PC-9 (cell line): ENCODE data around the gene DNMT3A. TPM values are rescaled to one million over a fixed set of nuclear protein-coding genes. Genes with fewer than 3 reads are reported as not detected.

Experiments used
- BruUV-seq: library from RNA; stranded (reverse); fragments of 400-500 nt; replicated peaks from 2 replicates; lab custom pipeline; 2021; lab: Mats Ljungman, UMichigan
- CTCF ChIA-PET: fragments of 300-600 bp; sonication (Branson Sonifier 250); formaldehyde crosslinking; loops from one replicate; lab custom pipeline; 2022; ENCODE audit warnings: antibody characterized with exemption; lab: Charles Lee
- POLR2A ChIA-PET: fragments of 300-600 bp; sonication (Branson Sonifier 250); formaldehyde crosslinking; loops from one replicate; lab custom pipeline; 2022; ENCODE audit warnings: antibody characterized with exemption; ENCODE audit not compliant: unreplicated experiment; lab: Charles Lee
- DNase-seq, 2 experiments: peaks; one replicate each; pipeline versions ENCODE4 v3.0.0 to v3.0.0-alpha.2; 2015 to 2022; ENCODE audit warnings: mixed read lengths in 1 of 2
- H2AFZ ChIP-seq: fragments of 200-600 bp; sonication (generic); 2 replicates; pipeline ENCODE4 v1.8.1; 2017; ENCODE audit warnings: antibody characterized with exemption
- H3F3A ChIP-seq: fragments of 200-600 bp; sonication (generic); 2 replicates; pipeline ENCODE4 v1.8.1; 2017; ENCODE audit warnings: antibody characterized with exemption, mild to moderate bottlenecking, low read depth; ENCODE audit not compliant: insufficient read depth
- H3K27ac ChIP-seq: fragments of 200-600 bp; sonication (generic); 2 replicates; pipeline ENCODE4 v1.6.1; 2016; ENCODE audit warnings: mixed run types
- H3K27me3 ChIP-seq: fragments of 200-600 bp; sonication (generic); 2 replicates; pipeline ENCODE4 v1.6.1; 2016; ENCODE audit warnings: low read depth, mixed run types; ENCODE audit not compliant: insufficient read depth
- H3K36me3 ChIP-seq: fragments of 200-600 bp; sonication (generic); 2 replicates; pipeline ENCODE4 v1.6.1; 2016; ENCODE audit warnings: low read depth, mixed run types
- H3K4me1 ChIP-seq: fragments of 200-600 bp; sonication (generic); replicated peaks from 2 replicates; pipeline ENCODE4 v1.6.1; 2016; ENCODE audit warnings: mixed run types; ENCODE audit not compliant: insufficient read depth
- H3K4me2 ChIP-seq: fragments of 200-600 bp; sonication (generic); 2 replicates; pipeline ENCODE4 v1.6.1; 2017; ENCODE audit warnings: mixed run types
- H3K4me3 ChIP-seq: fragments of 200-600 bp; sonication (generic); 2 replicates; pipeline ENCODE4 v1.6.1; 2016; ENCODE audit warnings: mixed run types
- H3K79me2 ChIP-seq: fragments of 200-600 bp; sonication (generic); 2 replicates; pipeline ENCODE4 v1.6.1; 2017; ENCODE audit warnings: low read depth, mixed run types
- H3K9me2 ChIP-seq: fragments of 200-600 bp; sonication (generic); 2 replicates; pipeline ENCODE4 v1.8.1; 2017; ENCODE audit warnings: mild to moderate bottlenecking; ENCODE audit not compliant: insufficient read depth
- H3K9me3 ChIP-seq: fragments of 200-600 bp; sonication (generic); 2 replicates; pipeline ENCODE4 v1.8.1; 2016; ENCODE audit warnings: low read depth; ENCODE audit not compliant: insufficient read depth
- H4K20me1 ChIP-seq: fragments of 200-600 bp; sonication (generic); 2 replicates; pipeline ENCODE4 v1.8.1; 2017; ENCODE audit not compliant: insufficient read depth
- EZH2 ChIP-seq: fragments of 200-600 bp; sonication (generic); IDR thresholded peaks from 2 replicates; pipeline ENCODE4 v1.8.0; 2017; ENCODE audit warnings: antibody characterized with exemption, low read depth
- intact Hi-C: fragments of 100-400 bp; cut with micrococcal nuclease; formaldehyde crosslinking; loops from one replicate; pipeline ENCODE4 v1.10.0; 2022; ENCODE audit not compliant: unreplicated experiment
- total RNA-seq: library from RNA; stranded (reverse); gene quantifications from 2 replicates; pipeline ENCODE4 v1.2.3, GENCODE V29; 2021
- TF ChIP-seq, protein P1 (sequence below): fragments of 200-600 bp; sonication (generic); conservative IDR thresholded peaks from 2 replicates; pipeline ENCODE4 v1.6.1; 2017; ENCODE audit warnings: mixed run types, antibody characterized with exemption, mild to moderate bottlenecking, moderate library complexity

DNMT3A gene
- total RNA-seq, 1 experiment from 2014 or later: 38.9 TPM

DNA sequence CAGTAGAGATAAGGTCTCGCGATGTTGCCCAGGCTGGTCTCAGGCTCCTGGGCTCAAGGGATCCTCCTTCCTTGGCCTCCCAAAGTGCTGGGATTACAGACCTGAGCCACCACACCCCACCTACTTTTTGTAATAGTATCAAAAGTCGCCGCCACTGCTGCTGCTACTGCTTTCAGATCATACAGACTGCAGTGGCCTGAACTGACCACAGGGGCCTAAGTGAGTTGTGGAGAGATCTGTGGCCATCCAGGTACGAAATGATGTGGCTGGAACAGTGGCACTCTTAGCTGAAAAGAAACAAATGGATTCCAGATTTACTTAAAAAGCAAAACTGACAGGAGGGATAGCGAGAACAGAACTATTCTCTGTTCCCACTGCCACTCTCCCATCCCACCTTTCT is 140.5 kb downstream of the DNMT3A start:
- no peak overlapping the region for H3K4me3 ChIP-seq
- intact Hi-C loops: no loop called here
- H3K27ac ChIP-seq: no peak overlapping the region
- ChIA-PET POLR2A (interaction anchor here (0.6 kb wide), 1 partner anchor 1377 kb away, joined by 8 read pairs; no protein-coding TSS in a partner anchor), CTCF (no interaction called here)
- no peaks in the 10 kb centered on the region for H3K9me3 ChIP-seq
- no peaks in the 10 kb centered on the region for H3K4me1 ChIP-seq
- no peaks in the 10 kb centered on the region for H3K36me3 ChIP-seq
- no peaks in the 10 kb centered on the region for H4K20me1 ChIP-seq
- no peak overlapping the region for H2AFZ ChIP-seq
- no peaks in the 10 kb centered on the region for H3F3A ChIP-seq
- no peak overlapping the region for H3K4me2 ChIP-seq
- no peak for DNase-seq
- H3K9me2 ChIP-seq: no peaks in the 10 kb centered on the region
- TF ChIP-seq EZH2: no peak
- TF ChIP-seq, protein P1, sequence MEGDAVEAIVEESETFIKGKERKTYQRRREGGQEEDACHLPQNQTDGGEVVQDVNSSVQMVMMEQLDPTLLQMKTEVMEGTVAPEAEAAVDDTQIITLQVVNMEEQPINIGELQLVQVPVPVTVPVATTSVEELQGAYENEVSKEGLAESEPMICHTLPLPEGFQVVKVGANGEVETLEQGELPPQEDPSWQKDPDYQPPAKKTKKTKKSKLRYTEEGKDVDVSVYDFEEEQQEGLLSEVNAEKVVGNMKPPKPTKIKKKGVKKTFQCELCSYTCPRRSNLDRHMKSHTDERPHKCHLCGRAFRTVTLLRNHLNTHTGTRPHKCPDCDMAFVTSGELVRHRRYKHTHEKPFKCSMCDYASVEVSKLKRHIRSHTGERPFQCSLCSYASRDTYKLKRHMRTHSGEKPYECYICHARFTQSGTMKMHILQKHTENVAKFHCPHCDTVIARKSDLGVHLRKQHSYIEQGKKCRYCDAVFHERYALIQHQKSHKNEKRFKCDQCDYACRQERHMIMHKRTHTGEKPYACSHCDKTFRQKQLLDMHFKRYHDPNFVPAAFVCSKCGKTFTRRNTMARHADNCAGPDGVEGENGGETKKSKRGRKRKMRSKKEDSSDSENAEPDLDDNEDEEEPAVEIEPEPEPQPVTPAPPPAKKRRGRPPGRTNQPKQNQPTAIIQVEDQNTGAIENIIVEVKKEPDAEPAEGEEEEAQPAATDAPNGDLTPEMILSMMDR: peak; percentile 46
- BruUV-seq: no TSS peak
- H3K27me3 ChIP-seq: no peaks in the 10 kb centered on the region
- H3K79me2 ChIP-seq: no peaks in the 10 kb centered on the region

DNA sequence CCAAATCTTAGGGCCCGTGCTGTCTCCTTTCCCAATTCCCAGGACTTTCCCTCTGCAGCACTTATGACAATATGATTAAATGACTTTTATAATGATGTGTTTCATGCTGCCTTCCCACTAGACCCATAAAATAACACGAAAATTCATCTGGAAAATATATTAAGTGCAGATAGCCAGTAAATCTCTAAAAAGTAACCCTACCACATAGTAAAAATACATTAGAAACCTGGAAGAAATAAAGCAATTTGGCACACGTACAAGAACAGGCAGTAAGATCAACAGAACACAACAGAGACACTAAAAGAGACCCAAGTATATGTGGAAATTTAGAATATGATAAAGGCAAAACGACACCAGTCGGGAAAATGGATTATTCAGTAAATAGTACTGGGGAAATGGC is 143.1 kb downstream of the DNMT3A start:
- H3K4me3 ChIP-seq: no peak overlapping the region
- ChIA-PET CTCF (no interaction called here), POLR2A (no interaction called here)
- BruUV-seq: no TSS peak
- no peaks in the 10 kb centered on the region for H3K4me1 ChIP-seq
- H3K27me3 ChIP-seq: no peaks in the 10 kb centered on the region
- H3K9me3 ChIP-seq: no peaks in the 10 kb centered on the region
- no peak overlapping the region for H3K4me2 ChIP-seq
- TF ChIP-seq, protein P1: no peak
- TF ChIP-seq EZH2: no peak
- H3F3A ChIP-seq: no peaks in the 10 kb centered on the region
- H2AFZ ChIP-seq: no peak overlapping the region
- H3K79me2 ChIP-seq: no peaks in the 10 kb centered on the region
- no peaks in the 10 kb centered on the region for H3K9me2 ChIP-seq
- H3K27ac ChIP-seq: no peak overlapping the region
- no peak for DNase-seq
- intact Hi-C loops: loop anchor here (5.0 kb wide), 2 partner anchors 66 to 366 kb away; no protein-coding TSS in a partner anchor
- no peaks in the 10 kb centered on the region for H4K20me1 ChIP-seq
- no peaks in the 10 kb centered on the region for H3K36me3 ChIP-seq

DNA sequence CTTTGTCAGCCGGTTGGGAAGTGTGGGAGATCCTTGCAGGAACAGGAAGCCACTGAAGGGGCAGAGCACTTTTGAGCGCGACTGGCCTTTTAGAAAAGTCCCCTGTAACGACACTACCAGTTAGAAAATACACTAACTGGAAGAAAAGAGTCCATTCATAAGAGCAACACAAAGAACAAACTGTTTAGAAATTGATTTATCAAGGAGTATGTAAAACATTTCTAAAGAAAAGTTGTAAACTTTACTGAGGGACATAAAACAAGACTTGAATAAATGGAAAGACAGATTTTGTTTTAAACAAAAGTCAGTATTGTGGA is 143.6 kb downstream of the DNMT3A start:
- intact Hi-C loops: loop anchor here (5.0 kb wide), 2 partner anchors 66 to 366 kb away; no protein-coding TSS in a partner anchor
- Histone ChIP-seq H3K9me2 (no peaks in the 10 kb centered on the region), H3F3A (no peaks in the 10 kb centered on the region), H3K4me2 (no peak overlapping the region), H3K4me3 (no peak overlapping the region), H3K36me3 (no peaks in the 10 kb centered on the region), H3K4me1 (no peaks in the 10 kb centered on the region), H3K9me3 (no peaks in the 10 kb centered on the region), H2AFZ (no peak overlapping the region), H3K79me2 (no peaks in the 10 kb centered on the region), H4K20me1 (no peaks in the 10 kb centered on the region), H3K27me3 (no peaks in the 10 kb centered on the region), H3K27ac (no peak overlapping the region)
- no TSS peak for BruUV-seq
- no peak for DNase-seq
- no peak for TF ChIP-seq EZH2
- TF ChIP-seq, protein P1: no peak
- ChIA-PET POLR2A (no interaction called here), CTCF (no interaction called here)
